GM20431 (cell line): ENCODE measurements around the gene ZFYVE28.

ENCODE experiments used
- in situ Hi-C: fragments of 300-500 bp; cut with MseI, MboI; formaldehyde crosslinking; loops from one replicate; pipeline ENCODE4 v1.15.0; 2020; ENCODE audit warnings: low sequenced_read_pairs; ENCODE audit not compliant: unreplicated experiment

The ZFYVE28 gene

GRCh38 chr4:2415881-2416563 is 2.4 kb downstream of the ZFYVE28 start:
- in situ Hi-C loops = no loop called here

GRCh38 chr4:2415213-2415612 is 3.2 kb downstream of the ZFYVE28 start:
- in situ Hi-C loops = no loop called here

- in situ Hi-C loops = no loop called here
These were observed 4.4 kb downstream of the ZFYVE28 start for GRCh38 chr4:2413821-2414610.

DNA sequence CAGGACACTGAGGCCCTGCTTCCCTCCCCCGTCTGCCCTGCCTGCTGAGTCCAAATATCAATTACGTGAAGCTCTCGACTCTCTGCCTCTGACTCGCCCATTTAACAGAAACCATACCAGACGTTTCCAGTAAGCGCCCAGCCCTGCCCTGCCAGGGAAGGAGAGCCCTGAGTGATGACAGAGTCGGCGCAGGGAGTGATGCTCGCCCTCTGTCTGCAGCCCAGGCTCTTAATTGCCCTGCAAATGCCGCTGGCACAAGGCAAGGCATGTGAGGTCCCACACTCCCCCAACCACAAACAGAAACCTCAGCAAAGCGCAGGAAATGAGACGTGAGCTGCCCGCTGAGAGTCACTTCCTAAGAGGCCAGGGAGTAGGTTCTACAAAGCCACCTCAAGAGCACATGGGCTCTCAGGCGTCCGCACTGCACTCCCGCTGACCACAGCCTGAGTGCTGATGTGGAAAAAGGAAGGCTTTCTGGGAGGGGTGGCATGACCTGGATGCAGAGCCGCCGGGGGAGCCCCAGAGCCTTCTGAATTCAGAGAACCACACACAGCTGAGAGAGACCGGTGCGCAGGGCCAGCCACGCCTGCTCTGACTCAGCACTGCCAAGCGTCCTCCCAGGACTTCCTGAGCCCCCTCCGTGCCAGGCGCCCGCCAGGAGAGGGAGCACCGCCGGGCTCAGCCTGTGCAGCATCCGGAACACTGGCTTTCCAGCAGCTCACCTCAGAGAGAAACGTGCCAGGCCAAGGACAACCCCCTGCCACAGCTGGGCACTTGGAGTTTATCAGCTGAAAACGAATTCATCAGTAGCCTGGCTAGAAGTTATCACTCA is 5.3 kb downstream of the ZFYVE28 start:
- in situ Hi-C loops = no loop called here

DNA sequence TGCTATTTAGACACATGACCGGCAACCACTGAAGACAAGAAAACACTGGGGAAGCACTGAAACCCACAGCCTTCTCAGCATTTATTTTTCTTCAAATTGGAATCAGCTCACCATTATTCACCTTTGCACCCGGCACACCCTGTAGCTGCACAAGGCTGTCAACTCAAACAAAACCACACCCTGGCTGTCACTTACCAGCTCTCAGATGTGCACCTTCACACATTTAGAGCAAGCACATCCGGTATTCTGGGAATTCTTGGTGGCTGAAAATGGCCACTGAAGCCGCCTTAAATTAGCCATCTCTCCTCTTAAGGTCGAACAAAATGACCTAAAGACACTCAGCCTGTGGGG is 5.9 kb downstream of the ZFYVE28 start:
- in situ Hi-C loops = no loop called here

DNA sequence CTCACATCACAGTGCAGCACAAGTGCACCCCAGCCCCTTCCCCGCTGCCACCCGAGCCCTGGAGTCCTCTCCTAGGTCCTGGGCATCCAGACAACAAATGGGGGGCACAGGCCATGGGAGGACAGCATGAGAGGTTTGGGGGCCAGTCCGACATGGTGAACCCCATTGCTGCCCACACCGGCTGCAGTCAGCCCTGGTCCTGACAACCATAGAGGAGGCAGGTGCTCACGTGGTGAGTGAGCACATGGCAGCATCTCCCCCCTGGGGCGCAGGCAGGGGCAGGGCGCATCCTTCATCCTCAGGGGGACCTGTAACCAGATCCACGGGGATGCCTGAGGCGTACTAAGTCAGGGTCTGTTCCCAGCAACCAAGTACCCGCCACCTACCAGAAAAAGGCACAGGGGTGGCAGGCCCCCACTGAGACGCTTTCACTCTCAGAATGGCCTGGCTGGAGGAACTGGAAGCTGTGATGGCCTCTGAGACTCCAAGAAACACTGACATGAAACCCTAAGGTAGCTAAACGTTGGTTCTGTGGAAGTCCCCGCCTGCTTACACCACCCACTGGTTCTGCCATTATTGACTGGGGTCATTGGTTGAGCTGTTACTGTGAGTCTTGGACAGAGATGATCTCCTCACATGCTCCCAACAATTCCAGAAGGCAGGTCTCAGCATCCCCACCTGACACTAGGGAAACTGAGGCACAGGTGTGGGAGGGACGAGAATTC is 6.5 kb downstream of the ZFYVE28 start:
- in situ Hi-C loops = no loop called here

DNA sequence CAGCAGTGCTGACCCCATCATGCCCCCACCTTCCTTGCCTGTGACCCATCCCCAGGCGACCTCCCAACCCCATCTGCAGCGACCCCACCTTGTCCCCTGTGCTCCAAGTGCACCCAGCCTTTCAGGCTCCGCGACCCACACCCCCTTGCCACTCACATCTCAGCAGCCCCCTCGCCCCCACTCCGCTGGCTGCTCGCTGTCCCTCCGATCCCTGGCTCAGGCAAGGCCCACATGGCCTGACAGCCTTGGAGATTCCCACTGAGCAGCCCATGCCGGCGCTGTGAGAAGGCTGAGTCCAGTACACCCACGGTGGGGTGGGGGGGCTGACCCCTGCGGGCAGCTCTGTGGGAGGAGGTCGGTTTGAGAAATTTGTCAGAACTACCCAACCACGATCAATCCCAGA is 9.1 kb downstream of the ZFYVE28 start:
- in situ Hi-C loops = no loop called here

GRCh38 chr4:2408976-2409375 is 9.5 kb downstream of the ZFYVE28 start:
- in situ Hi-C loops = no loop called here

- in situ Hi-C loops = no loop called here
These were observed 10.0 kb downstream of the ZFYVE28 start for GRCh38 chr4:2408401-2408958.

DNA sequence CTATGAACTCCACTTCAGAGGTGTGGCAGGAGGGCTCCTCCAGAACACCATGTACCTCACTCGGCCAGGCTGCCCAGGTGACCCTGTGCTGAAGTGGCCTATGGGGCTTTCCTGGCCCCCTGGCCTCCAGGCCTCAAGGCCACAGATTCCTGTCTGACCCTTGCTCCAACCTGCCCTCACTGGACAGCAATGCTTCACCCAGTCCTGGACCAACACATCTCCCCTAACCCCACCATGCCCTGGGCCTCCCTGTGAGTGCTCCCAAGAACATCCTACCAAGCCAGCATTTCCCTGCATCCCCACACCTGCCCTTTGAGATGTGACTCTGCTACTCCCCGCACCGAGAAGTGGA is 10.5 kb downstream of the ZFYVE28 start:
- in situ Hi-C loops = no loop called here

- in situ Hi-C loops = no loop called here
These were observed 11.5 kb downstream of the ZFYVE28 start for GRCh38 chr4:2406920-2407319.

DNA sequence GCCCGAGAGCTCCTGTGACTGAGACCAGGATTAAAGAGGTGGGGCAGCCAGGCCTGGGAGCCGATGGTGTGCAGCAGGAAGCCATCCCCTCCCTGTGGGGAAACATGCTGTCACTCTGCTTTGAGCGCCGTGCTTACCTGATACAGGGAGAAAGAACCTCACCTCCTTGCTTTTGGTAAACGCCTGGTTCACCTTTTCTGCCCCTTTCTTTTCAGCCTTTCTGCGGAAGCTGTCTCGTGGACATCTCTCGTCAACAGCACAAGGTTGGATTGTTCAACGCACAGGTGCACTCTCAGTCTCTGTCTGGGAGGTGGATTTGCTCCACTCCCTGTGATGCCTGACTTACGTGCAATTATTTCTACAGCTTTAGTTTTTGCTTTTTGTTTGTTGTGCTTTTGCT is 12.0 kb downstream of the ZFYVE28 start:
- in situ Hi-C loops = no loop called here

GRCh38 chr4:2402941-2403340 is 15.5 kb downstream of the ZFYVE28 start:
- in situ Hi-C loops = no loop called here

DNA sequence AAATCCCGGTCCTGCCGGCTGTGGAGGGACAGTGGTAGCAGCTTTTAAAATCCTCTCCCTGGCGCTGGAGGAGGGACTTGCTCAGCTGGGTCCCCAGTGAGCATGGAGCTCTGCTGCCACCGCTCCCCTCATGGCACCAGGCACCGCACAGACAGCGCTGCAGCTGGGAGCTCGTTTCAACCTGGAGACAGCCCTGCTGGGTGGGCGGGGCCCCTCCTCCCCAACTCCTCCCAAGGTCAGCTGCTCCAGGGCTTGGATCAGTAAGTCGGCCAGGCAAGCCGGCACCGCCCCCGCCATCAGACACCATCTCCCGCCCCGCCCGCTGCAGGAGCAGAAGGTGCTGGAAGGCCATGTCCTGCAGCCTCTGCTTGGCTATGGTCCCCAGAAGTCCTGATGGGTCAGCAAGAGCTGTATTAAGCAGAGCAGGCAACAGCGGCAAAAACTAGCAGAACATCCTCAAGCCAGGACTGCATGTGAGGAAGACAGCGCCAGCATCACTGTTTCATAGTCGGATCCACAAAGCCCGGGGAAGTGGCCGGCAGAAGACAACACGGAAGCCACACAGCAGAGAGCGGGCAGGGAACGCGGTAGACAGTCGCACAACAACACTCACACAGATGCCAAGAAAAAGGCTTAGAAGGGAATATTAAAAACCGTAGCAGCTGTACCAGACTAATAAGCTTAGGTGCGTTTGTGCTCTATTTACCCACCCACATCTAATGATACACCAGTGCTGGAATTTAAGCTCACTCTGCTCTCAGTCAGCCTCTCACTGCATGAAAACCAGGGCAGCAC is 16.2 kb downstream of the ZFYVE28 start:
- in situ Hi-C loops = no loop called here

- in situ Hi-C loops = no loop called here
These were observed 16.8 kb downstream of the ZFYVE28 start for GRCh38 chr4:2401610-2401983.

- in situ Hi-C loops = no loop called here
These were observed 17.4 kb downstream of the ZFYVE28 start for GRCh38 chr4:2400841-2401609.

DNA sequence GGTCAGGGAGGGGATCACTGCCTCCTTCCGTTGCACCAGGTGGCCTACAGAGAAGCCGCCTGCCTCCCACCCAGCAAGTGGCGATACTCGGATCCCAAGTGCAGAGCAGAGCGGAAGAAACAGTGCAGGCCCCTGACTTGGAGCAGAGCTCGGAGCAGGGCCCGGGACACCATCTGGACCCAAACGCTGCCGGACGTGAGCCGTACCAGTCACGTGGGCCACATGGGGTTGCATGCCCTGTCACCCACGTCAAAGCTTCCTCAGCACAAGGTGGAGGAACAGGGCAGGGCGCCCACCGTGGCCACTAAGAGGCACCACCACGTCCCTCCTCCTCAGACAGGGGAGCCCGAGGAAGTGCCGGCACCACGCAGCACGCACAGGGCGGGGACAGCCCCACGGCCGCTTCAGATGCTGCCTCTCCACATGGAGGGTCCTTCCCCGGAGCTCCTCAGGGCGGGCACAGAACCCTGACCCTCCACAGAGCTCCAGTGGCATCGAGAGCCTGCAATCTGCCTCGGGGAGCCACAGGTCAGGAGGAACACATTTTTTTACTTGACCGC is 18.7 kb downstream of the ZFYVE28 start:
- in situ Hi-C loops = no loop called here

- in situ Hi-C loops = no loop called here
These were observed 19.2 kb downstream of the ZFYVE28 start for GRCh38 chr4:2399216-2399615.
